ENCODE measurements around the gene TIMM50.

TIMM50 gene

GRCh38 chr19:39532233-39533002 is 51.8 kb downstream of the TIMM50 start, which contains the start of gene EID2B:
Gene EID2B, minus strand, starts transcription at chr19:39532852. Its CDS starts 50 bp downstream, at chr19:39532802.
- peak; percentile 81 to 91 for DNase-seq (ENCODE audit: low read depth in 2 of 2)

- DNase-seq (ENCODE audit: low read depth in 2 of 2), result no peak
These were observed 52.4 kb downstream of the TIMM50 start for GRCh38 chr19:39533003-39533512.

GRCh38 chr19:39533791-39534190 is 53.2 kb downstream of the TIMM50 start:
- no peak for DNase-seq (ENCODE audit: low read depth in 2 of 2)

- DNase-seq (ENCODE audit: low read depth in 2 of 2), result no peak
These were observed 58.5 kb downstream of the TIMM50 start for GRCh38 chr19:39539165-39539517.

GRCh38 chr19:39539518-39540332 is 59.1 kb downstream of the TIMM50 start, which contains the start of gene EID2:
Gene EID2, minus strand, starts transcription at chr19:39540161. Its CDS starts 82 bp downstream, at chr19:39540079.
- peak; percentile 88 to 92 for DNase-seq (ENCODE audit: low read depth in 2 of 2)

GRCh38 chr19:39540333-39540673 is 59.7 kb downstream of the TIMM50 start:
- DNase-seq (ENCODE audit: low read depth in 2 of 2), result no peak

All from stimulated activated CD4-positive, alpha-beta T cell treated with anti-CD3 and anti-CD28 coated beads, Interleukin-1b, Interleukin-23, amount 100 ng/mL, for 1 hour (primary cell).